Glomerular visceral epithelial cell (primary cell): ENCODE measurements around the gene ROR2.
A peak's percentile ranks its signal among the peaks of the same experiment; 100 is the strongest.

Experiments
- DNase-seq: peaks from one replicate; pipeline ENCODE4 v3.0.0-alpha.2; 2016; ENCODE audit errors: extremely low spot score

Gene ROR2

GRCh38 chr9:91879231-91879630, 70.8 kb downstream of the ROR2 start:
- no peak for DNase-seq

GRCh38 chr9:91873637-91874051, 76.4 kb downstream of the ROR2 start:
- no peak for DNase-seq

- no peak for DNase-seq
Measured at GRCh38 chr9:91868732-91869391, 81.2 kb downstream of the ROR2 start.

DNA sequence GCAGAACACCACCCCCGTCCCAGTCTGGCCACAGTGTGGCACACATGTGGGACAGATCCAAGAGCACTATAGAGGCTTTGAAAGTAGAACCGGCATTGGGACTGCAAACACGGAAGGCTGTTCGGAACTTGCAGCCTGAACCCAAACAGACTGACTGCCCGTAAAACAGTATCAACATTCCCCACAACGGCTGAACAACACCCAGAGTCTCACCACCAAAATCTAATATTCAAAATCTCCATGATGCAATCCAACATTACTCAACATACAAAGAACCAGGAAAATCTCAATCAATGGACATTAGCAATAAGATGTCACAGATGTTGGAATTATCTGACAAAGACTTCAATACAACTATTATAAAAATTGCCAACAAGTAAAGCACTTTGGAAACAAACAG, 82.3 kb downstream of the ROR2 start:
- no peak for DNase-seq

DNA sequence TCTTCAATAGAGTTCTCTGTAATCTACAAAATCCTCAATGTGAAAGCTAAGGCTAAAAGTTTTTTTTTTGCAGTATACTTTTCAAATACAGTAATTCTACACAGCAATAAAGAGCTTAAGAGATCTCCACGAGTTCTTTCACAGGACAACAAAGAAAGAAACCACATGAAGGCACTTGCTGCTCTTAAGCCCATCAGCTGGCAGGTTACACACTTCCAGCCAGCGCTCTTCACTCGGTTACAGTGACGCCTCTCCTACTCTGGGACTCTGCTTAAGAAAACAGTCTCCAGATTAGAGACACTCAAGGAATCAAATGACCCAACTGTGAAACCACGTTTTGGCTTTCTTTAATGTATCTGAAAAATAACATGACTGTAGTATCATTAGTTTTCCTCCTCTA, 85.0 kb downstream of the ROR2 start:
- no peak for DNase-seq

DNA sequence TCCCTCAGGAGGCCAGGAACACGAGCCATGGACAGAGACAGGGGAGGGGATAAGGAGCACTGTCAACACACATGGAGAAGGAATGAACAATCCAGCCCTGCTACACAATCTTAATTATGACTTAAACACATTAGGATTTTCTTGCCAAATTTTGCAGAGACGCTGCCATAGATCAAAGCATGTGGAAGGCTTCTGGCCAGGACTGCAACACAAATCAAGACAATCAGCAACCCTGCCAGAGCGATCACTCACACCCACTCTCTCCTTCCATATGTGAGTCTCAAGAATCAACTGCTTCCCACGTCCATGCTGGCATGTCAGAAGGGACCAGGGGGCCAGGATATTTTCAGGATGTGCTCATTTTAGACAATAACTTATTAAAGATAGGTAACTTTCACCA, 85.6 kb downstream of the ROR2 start:
- no peak for DNase-seq

GRCh38 chr9:91863469-91863868, 86.6 kb downstream of the ROR2 start:
- DNase-seq, result no peak

GRCh38 chr9:91858213-91859030, 91.6 kb downstream of the ROR2 start:
- DNase-seq, result no peak

DNA sequence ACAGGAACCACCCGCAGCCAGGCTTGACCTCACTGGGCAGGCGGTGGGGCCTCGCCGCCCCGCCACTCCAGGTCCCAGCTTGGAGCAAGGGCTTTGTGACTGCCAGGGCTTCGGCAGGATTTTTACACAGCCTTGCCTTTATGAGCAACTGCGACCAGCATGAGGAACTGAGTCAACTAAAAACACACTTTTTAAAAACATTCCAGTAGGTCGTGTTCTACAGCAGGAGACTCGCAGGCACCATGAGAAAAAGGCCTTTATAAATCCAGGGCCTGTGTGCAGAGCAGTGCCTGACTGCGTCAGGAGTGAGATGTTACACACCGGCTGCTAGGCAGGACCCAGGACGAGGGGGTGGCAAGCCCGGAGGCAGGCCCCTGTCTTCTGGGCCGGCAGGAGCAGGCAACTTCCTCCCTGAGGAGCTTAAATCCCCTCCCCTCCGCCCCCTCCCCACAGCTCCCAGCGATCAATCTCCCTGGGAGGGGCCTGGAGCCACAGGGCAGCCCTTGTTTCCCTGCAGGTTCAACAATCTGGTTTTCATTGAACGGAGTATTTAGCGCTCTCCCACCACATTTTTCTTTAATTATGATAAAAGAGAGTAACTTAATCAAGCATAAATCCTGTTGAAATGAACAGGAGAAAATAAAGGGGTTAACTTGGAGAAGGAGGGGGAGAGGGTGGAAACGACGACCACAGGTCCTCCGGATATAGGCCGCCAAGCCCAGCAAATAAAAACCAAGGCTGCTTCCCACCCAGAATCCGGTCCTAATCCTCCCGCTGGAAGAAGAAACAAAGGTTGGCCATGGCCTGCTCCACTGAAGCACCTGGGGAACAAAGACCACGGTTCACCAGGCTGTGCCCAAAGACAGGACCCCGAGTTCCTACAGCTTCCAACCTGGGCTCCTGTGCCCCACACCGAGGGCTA, 92.5 kb downstream of the ROR2 start:
- DNase-seq, result no peak

- no peak for DNase-seq
Measured at GRCh38 chr9:91856419-91856818, 93.6 kb downstream of the ROR2 start.

- no peak for DNase-seq
Measured at GRCh38 chr9:91855196-91855595, 94.8 kb downstream of the ROR2 start.

DNA sequence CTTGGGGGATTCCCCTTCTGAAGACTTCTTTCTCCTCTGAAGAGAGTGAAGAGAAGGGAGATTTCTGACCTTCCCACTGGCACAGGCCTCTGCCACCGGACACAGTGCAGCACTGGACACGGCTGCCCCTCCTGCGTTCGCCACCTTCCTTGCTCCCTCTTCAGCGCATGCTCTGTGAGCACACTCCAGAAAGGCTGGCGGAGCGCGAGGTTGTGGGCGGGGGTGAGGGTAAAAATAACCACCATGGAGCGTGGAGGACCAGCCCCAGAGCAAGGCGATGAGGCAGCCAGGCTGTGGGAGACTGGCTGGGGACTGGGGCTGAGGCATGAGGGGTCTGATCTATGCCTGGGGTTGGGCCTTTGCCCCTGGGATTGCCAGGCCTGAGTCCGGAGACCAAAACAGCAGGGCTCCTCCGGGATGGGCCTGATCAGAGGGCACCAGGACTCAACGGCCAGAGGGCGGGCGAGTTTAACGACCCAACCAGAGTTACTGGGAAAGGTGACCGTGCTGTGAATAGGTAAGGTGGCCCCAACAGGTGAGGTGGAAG, 97.2 kb downstream of the ROR2 start:
- no peak for DNase-seq

GRCh38 chr9:91849694-91850093, 100.3 kb downstream of the ROR2 start:
- DNase-seq, result no peak

GRCh38 chr9:91848146-91848545, 101.9 kb downstream of the ROR2 start:
- no peak for DNase-seq

GRCh38 chr9:91847581-91848091, 102.4 kb downstream of the ROR2 start:
- DNase-seq, result peak; percentile 24

DNA sequence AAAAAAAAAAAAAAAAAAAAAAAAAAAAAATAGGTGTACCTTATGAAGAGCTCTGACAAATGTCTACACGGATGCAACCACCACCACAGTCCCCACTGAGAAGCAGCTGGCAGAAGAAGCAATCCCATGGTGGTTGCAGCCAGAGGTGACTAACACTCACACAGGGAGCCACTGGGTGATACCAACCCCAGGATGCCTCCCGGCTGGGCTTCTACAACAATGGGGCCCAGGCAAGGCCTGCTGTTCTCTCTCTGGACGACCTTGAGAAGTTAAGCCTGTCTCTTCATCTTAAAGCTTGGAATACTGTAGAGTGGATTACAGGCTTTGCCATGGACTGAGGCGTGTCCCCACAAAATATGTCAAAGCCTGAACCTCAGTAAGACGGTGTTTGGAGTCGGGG, 104.1 kb downstream of the ROR2 start:
- DNase-seq, result no peak

- DNase-seq, result no peak
Measured at GRCh38 chr9:91844701-91845291, 105.2 kb downstream of the ROR2 start.

DNA sequence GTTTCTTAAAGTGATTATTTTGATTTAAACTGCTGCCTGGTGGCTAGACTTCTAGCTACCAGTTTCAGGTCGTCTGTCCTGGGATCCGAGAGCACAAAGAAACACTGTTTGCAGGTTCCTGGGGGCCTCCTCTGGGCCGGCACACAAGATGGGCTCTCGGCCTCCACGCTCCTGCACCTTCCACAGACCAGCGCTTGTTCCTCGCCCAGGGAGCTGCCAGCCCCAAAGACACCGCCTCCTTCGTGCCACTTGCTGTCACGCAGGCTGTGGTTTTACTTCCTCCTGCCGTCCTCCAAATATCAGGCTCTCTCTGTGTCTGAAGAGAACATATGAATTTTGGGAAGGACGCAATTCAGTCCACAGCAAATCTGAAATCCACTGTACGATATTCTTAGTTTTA, 105.8 kb downstream of the ROR2 start:
- no peak for DNase-seq

DNA sequence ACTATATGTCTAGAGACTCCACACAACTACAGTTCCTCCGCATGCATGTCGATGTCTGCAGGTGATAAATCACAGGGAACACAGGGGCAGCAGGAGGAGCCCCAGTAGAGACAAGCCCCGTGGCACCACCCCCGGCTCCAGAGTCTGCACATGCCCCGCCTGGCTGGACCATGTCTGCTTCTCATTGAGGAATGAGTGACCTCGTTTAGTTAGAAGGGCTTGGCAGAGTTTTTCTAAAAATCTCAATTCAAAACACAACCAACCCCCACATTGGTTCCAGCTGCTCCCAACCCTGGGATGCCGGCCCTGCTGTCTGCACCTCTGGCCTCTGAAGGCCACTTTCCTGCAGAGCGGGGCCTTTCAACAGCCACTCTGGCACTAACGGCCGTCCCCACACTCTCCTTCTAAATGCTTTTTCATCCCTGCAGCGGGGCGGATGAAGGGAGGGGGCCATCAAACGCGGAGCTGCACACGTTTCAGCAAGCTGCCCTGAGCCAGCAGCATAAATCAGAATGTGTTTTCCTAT, 106.3 kb downstream of the ROR2 start:
- no peak for DNase-seq

- no peak for DNase-seq
Measured at GRCh38 chr9:91843093-91843492, 106.9 kb downstream of the ROR2 start.

GRCh38 chr9:91842358-91843049, 107.5 kb downstream of the ROR2 start:
- DNase-seq, result no peak
